SU-DHL-6 (cell line): ENCODE results near the gene NAA50.

ENCODE experiments used
- CTCF ChIP-seq: fragments of 200-600 bp; sonication (generic); IDR thresholded peaks from one replicate; pipeline ENCODE4 v1.5.1; 2017; ENCODE audit warnings: antibody characterized with exemption, mild to moderate bottlenecking, low read length, moderate library complexity; ENCODE audit not compliant: insufficient read depth, poor library complexity, severe bottlenecking
- EZH2phosphoT487 ChIP-seq: fragments of 200-600 bp; sonication (generic), shearing (Covaris generic); conservative IDR thresholded peaks from 2 replicates; pipeline ENCODE4 v1.6.1; 2018; ENCODE audit warnings: mild to moderate bottlenecking, antibody characterized with exemption, low read length, moderate library complexity, mixed read lengths

- TF ChIP-seq CTCF (no peak), EZH2phosphoT487 (no peak)
Measured at GRCh38 chr3:113721636-113722035, 24.4 kb downstream of the NAA50 start.
